COLO668 (cell line): Measurements from ENCODE around the gene ACRBP.

Experiments
- DNase-seq: peaks from one replicate; lab custom pipeline; 2025; ENCODE audit not compliant: unreplicated experiment; lab: John Stamatoyannopoulos, UW

Gene ACRBP

DNA sequence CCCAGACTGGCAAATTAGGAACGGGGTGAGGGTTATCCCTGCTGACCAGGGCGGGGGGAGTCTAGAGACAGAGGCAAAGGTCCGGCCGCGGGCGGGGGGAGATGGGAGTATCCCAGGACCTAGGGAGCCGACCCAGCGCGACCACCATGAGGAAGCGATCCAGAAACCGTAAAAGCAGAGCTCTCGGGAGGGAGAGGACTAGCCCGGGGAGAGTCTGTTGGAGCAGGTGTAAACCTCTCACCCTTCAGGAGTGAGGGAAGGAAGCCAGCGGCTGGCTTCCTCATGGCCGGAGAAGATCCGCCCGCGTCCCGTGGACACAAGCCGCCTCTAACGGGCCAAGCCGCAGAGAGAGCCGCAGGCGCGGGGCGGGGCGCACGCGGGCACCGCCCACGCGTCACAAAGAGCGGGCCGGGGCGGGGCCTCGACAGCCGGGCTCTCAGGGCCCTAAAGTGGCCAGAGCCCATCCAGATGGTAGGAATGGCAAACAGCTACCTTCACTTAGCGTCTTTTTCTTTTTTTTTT lies at the start of gene ACRBP:
ACRBP (minus strand) TSS at position 350 of the 522 bp plus-strand sequence; CDS start at position 284, 66 bp downstream.
- DNase-seq, result no peak

DNA sequence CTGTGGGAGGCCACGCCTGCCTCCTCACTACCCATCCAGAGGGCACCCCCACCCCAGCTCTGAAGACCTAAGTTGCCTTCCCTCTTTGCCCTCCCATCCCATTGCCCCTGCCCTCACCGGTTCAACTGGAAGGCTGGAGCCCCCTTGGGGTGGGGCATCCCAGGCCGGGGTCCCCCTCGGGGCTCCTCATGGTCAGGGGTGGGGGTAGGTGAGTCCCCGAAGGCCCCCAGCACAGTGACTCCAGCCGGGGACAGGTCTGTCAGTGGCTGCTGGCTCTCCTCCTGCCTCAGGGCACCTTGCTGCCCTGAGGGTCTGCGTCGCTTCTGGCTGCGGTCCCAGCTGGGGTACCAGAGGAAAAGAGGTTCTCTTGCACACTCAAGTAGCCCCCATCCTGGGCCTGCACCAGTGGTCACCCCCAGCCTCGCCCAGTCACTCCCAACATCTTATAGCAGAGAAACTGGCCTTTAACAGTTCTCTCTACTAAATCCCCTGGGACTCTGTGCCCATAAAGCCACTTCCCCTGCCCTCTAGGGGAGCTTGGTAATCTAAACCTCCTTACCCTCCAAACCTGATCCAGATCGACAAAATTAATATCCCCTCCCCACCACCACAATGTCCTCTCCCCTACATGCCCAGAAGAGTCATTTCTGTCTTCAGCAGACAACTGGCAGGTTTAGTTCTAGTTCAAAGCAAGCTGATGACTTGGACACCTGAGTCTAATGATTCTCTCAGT lies 48.2 kb upstream of the ACRBP start:
- no peak for DNase-seq

DNA sequence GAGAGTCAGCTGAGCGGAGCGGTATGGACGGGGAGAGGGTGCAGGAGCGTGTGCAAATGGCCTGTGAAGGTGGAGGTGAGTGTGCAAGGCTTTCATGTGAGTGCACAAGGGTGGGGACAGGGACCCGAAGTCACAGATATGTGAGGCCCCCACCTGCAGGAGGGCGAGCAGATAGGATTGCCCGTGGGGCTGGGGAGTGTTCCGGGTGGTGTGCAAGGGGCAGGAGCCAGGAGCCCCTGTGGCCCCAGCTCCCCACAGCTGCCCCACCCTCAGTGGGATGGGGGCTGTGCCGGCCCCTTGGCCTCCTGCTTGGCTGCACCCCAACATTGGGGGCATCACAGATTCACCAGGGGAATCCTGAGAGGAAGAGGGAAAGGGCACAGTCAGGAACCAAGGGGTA lies 47.5 kb upstream of the ACRBP start:
- DNase-seq, result no peak

DNA sequence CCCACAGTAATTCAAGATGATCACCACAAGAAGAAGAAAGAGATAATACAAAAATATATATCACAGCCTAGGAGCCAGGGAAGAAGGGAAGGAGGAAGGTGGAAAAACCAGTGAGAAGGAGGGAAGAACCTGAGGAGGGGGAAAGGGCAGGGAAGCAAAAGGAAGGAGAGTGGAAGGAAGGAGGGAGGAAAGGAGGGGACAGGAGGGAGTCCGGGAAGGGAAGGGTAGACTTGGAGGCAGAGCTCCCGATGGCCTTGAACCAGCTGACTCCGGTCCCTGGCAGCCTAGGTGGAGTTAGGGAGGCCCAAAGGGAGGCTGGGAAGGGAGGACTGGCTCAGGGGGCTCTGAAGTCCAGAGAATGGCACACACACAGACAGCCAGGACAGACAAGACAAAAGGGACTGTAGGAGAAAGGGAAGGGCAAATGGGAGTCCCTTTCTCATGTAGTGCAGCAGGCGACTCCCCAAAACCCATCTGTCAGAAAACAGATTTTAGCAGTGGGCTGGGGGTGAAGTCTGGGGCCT lies 46.7 kb upstream of the ACRBP start:
- DNase-seq, result no peak

DNA sequence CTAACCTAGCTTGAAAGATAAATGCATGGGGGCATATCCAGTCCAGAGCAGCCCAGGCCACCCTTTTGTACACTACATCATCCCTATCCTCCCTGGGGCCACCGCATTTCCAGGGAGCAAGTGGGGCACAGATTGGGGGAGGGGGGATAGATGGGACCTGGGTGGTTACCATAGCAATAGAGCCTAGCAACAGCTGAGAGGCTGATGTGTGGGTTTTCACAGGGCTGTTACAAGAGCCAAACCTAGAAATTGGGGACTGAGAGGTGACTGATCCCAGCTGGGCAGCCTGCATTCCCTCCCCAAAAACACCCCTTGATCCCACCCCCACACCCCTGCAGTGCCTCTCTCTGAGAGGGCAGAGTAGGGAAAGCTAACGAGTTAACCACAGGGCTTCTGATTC lies 45.7 kb upstream of the ACRBP start:
- DNase-seq, result no peak

DNA sequence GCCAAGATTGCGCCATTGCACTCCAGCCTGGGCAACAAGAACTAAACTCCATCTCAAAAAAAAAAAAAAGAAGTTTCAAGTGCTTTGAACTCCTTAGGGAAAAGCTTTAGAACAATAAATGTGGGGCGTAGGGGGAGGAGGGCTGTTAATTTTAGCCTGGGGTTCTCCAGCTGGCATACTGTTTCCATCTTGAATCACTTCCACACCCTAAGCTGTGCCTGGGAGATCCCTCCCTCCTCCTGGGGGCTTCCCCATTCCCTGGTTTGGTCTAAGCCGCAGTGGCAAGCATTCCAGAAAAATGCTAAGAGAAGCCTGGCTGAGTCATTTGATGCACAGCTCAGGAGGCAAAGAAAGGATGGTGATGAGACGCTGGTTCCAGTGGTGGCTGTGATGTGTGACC lies 44.2 kb upstream of the ACRBP start:
- DNase-seq, result no peak

DNA sequence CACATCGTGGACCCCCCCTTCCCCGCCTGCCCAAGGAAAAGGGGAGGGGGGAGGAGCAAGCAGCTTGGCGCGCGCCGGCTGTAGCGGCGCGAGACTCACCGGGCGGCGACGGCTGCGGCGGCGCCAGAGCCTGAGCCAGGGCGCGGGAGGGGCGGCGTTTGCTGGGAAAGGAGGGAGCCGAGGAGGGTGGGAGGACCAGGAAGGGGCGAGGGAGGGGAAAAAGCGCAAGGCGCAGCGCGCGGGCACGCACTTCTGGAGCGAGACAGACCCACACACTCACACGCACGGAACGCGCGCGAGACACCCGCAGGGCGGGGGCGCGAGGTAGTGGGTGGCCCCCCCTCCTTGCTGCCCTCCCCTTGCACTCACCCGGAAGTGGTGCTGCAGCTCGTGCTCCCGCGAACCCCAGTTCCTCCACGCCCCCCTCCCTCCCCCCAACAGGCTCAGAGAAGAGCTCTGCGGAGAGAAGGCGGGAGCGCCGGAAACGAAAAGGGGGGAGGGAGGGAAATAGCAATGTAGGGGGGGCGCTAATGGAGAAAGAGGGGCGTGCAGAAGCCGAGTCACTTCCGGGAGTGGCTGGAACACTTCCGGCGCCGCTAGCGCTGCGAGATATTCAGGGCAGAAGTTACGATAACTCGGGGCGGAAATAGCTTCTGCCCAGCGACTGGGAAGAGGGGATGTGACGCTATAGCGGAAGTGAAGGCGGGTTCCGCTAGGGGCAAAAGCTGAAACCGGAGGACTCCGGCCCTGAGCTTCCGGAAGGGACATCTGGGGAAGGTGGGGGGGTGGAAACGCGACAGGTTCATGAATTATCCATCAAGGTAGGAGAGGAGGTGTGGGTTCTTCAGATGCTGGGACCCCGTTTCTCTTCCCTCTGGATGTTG lies 42.0 kb upstream of the ACRBP start, which contains the start of gene ZNF384:
ZNF384 (minus strand) TSS at position 377 of the 884 bp plus-strand sequence. CDS start 9,855 bp downstream, outside the sequence.
- peak; percentile 93 for DNase-seq

DNA sequence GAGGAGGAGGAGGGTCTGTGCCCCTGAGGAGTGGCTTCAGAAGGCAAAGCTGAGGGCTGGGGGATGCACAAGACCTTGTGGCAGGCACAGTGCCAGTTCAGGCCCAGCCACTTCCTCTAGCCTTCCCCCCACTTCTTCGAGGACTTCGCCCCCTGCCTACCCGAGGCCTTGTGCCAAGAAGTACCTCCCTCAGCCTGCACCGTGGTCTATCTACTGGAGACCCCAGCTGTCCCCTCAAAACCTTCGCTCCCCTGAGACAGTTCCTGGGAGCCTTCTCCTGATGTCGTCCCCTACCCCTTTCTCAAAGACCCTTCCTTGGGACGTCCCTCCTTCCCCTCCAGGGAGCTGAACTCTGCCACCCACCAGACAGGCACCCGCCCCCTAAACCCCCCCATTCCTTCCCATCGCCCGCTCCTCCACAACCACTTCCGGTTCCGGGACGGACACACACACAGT lies 41.3 kb upstream of the ACRBP start:
- peak; percentile 13 for DNase-seq

DNA sequence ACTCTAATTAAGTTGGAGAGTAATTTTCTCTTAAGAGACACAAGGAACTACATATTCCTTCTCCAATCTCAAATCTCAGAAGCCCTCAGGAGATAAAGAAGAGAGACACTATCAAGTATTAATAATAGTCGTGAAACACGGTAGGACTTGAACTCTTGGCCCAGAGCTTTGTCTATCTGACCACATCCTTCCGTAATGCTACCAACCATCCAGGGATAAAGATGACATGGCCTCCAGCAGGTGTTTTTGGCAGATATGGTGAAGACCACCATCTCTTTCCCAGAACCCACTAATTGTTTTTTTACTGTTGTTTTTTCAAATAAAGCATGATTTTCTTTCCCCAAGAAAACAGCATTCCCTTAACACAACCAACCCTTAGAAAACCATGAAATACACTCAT lies 38.6 kb upstream of the ACRBP start:
- no peak for DNase-seq

DNA sequence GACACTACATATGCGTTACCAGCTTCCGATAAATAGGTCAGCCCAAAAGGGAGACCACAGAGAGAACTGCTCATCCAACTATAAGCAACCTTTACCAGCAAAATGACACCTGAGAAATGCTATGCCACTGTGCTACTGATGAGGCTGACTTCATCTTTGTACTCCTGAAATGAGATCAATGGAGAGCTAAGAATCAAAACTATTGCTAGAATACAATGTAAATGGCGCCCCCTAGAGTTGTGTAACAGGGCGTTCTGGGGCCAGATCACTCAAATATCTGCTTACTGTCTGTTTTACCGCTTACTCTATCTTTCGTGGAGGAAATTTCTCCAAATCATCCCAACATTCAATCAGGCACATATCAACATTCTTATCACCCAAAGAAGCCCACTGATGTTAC lies 37.4 kb upstream of the ACRBP start:
- no peak for DNase-seq

DNA sequence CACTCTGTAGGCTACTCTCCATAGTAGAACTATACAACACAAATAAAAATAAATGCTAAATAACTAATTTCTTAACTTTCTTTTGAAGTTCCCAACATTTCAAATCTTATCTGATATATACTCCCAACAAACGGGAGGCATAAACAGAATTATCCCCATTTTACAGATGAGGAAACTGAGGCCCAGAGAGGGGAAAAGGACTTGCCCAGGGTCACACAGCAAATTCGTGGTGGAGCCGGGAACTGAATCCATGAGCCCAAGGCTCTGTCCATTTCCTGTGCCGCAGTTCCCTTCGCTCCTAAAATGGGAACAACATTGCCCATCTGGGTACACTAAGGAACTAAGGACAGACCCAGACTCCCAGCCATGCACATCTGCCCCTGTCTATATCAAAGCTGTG lies 29.7 kb upstream of the ACRBP start:
- DNase-seq, result no peak

DNA sequence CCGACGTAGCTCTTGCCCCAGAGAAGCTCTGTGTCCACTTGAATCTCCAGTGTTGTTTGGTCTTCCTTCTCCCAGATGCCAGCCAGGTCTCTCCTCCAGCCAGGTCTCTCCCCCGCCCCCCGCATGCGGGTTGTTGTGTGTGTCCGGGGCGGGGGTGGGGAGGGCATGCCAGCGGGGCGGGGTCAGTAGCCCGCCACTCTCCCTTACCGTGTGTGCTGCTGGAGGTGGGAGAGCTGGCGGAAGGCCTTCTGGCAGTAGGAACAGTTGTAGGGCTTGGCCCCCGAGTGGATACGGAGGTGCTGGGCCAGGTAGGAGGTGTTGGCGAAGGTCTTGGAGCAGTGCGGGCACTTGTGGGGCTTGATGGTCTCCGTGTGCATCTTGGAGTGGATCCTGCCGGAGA lies 24.9 kb upstream of the ACRBP start:
- DNase-seq, result no peak

DNA sequence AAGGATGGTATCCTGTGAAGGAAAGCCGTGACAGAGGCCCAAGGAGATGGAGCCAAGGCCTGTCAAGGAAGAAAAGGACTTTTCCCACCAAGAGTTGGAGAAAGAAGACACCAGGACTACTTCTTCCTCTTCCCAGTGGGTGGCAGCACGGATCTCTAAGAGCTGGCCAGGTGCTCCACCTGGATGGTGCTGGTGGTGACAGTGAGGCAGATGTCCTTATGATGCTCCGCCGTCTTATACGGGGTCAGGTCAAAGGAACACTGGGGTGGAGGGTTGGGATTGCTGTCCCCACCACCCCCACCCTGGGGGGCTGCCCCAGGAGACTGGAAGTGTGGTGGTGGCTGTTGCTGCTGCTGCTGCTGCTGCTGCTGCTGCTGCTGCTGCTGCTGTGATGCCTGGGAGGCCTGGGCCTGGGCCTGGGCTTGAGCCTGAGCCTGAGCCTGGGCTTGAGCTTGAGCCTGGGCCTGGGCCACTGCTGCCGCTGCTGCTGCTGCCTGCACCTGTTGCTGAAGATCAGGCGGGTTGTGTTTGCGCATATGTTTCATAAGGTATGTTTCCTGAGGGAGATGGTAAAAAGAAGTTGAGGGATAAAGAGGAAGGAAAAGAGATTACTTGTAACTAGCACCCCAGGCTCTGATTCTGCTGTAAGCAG lies 20.5 kb upstream of the ACRBP start:
- peak; percentile 2 for DNase-seq

DNA sequence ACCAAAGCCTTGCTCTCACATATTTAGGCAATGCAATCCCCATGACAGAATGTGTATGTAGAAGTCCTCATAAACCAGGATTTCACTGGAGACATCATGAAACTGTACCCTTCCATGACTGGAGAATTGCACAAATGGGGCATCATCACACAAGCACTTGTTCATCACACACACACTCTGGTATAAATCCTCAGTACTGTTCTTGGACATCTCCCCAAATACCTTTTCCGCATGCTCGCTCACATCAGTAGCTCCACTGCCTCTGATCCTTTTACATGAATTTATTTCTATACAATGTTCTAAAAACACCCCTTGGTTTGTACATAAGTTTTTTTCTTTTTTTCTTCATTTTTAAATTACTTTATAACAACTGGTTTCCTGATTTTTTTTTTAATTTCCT lies 19.0 kb upstream of the ACRBP start:
- no peak for DNase-seq

DNA sequence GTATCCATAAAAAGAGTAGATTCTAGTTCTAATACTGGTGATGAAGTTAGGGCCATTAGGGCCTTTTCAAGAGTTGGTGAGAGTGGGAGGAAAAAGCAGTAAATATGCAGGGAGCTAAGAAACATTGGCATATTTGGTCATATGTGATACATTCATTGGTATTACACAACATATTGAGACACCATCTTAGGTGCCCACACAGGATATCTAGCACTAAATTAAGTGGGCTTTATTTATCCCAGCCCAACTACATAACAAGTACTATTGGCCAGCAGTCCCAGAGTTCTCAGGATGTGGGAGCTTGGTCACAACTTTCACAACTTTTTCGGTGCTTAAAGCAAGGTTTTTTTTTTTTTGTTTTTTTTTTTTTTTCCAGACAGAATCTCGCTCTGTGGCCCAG lies 17.7 kb upstream of the ACRBP start:
- no peak for DNase-seq

DNA sequence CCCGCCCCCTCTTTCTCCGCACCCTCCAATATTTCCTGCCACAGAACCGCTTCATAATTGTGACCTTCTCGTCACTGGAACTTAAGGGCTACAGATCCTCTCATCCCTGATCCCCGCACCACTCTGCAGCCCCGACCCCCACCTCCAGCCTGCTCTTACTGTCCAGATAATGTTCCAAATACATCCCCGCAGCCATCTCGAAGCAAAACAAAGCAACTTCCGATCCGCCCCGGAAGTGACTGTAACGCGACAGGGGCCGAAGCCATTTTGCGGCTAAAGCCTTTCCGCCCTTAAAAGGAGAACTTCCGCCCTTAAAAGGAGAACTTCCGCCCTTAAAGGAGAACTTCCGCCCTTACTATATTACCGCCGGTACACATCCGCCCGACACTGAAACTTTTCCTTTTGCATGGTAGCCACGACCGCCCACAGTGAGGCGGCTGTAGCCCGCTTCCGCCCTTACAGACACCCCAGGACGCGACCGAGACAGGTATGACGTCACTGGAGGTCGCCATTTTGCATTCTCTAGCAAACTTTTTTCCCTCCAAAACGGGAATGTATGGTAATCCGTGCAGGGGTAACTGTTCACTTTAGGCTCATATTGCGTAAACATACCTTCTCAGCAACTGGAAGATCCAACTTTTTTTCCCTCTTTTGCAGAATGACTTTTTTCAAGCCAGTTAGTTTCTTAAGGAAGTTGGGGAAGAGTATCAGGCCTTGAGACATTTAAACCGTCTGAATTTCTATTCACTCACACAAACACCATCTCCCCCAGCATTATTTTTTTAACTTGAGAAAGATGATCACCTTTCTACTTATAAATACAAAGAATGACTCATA lies 15.9 kb upstream of the ACRBP start, which contains the start of gene ING4:
ING4 (minus strand) TSS at position 214 of the 837 bp plus-strand sequence; CDS start at position 196, 18 bp downstream.
- DNase-seq, result peak; percentile 92

DNA sequence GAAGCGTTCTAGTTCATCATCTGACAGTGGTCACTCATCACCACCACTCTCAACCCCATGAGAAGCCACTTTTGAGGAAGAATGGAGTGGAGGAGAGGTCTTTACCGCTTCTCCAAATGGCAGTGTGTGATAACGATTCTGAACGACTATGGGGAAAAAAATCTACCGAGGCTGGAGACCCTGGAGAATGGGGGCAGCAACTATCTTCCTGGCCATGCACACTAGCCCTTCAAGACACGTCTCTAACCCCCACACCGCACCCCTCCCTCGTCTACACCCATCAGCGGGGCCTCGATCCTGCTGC lies 15.3 kb upstream of the ACRBP start:
- no peak for DNase-seq

DNA sequence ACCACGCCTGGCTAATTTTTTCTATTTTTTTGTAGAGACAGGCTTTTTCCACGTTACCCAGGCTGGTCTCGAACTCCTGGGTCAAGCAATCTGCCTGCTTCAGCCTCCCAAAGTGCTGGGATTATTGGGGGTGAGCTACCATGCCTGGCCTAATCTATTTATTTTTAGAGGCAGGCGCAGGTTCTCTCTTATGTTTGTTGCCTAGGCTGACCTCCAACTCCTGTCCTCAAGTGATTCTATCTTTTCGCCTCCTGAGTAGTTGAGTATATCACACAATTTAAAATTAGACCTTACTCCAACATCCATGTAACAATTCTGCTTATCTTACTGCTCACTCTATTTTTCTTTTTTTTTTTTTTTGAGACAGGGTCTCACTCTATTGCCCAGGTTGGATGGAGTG lies 6.8 kb upstream of the ACRBP start:
- DNase-seq, result no peak

DNA sequence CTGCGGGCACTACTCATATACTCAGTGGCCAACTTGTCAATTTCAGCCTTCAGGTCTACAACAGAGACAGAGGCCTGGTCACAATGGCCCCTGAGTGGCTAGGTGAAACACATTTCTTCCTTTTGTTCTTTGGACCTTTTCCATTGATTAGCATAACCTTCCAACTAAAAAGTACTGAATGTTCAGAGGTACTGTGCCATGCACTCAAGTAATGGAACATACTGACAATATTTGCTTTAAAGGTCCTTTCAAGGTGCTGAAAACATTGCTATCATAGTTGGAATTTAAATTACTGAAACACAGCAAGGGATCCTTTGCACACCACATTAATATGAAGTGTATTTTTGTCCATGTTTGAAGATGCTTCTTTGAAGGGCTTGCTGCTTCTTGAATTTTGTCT lies 6.1 kb upstream of the ACRBP start:
- no peak for DNase-seq

DNA sequence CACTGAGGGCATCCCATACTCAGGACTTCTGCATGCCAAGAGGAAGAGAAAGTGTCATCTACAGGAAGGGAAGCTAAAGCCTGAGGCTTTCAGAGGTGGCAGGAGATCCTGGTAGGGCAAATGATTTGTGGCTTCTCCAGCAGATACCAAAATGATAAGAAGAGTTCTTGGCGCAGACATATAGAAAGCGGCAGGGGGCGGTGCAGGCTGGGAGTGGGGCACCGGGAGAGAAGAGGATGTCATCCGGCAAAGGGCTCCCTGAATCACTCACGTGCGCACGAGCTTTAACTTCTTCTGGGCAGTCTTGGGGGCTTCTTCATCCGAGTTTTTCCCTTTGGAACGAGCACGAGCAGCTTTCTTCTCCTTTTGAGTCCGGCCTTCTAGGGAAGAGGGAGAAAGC lies 5.2 kb upstream of the ACRBP start:
- no peak for DNase-seq
